Kasumi-1 (cell line): ENCODE results near the gene FOXD4L6.
"Not testable (repeated sequence)": the region's sequence is repeated elsewhere in the genome, so short reads cannot be mapped to it uniquely, and the experiment has no call there.

Experiments used
- DNase-seq, 2 experiments: peaks; one replicate each; lab custom pipeline; 2025; lab: John Stamatoyannopoulos, UW

Gene FOXD4L6

DNA sequence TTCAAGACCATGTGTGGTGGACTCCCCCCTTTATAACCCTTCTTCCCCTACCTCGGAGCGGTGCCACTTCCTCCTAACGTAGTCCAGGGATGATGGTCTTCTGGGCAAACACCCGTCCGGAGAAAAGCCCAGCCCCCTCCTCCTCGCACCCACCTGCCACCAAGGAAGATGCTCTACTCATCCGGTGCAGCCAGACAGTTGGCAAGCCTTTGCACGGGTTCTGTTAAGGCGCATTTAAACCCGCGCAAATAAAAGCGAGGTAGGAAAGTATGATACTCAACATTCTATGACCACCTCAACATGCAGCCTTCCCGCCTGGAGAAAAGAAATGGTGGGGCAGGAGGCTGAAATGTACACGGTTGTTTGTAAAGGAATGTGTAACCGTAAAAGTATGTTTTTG, at the start of gene FOXD4L6:
FOXD4L6 (minus strand) TSS at position 101 of the 400 bp plus-strand sequence. CDS start 298 bp downstream, outside the sequence.
- not testable (repeated sequence) for DNase-seq

DNA sequence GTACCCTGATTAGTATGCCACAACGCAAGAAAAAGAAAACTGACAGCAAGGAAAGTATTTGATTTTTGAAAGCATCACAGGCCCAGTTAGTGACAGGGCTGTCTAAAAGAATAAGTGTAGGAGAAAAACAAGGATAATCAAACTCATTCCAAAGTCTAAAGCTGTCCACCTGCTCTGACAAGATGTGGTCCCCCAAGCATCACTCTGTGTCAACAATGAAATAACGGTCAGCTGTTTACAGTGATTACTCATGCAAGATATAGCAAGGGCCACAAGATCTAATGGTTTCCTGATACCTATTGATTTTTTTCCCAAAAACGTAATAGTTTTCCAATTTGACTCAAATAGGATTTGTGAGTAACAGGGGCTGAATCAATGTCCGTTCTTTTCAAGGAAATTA, 46.5 kb upstream of the FOXD4L6 start:
- DNase-seq = not testable (repeated sequence)

- DNase-seq = not testable (repeated sequence)
Measured at GRCh38 chr9:41150116-41150515, 21.6 kb upstream of the FOXD4L6 start.

DNA sequence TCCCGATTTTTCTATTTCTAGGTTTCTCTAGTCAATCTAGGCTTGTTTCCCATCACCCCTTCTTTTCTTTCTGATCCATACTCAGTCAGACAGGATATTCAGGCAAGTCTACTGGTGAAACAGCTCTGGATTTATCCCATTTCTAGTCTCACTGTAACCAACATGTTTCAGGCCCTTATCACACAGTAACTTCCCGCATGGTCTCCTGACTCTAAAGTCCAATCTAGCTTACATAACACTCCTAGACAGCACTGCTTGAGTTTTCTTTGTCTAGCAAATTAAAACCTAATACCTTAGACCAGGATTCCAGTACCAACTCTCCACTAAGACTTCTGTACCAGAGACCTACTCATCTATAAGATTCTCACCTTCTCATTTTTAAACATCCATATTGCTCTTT, 13.4 kb upstream of the FOXD4L6 start:
- not testable (repeated sequence) for DNase-seq

- not testable (repeated sequence) for DNase-seq
Measured at GRCh38 chr9:41126746-41127446, 1.6 kb downstream of the FOXD4L6 start.

- DNase-seq = not testable (repeated sequence)
Measured at GRCh38 chr9:41125936-41126335, 2.5 kb downstream of the FOXD4L6 start.

GRCh38 chr9:41125109-41125658, 3.3 kb downstream of the FOXD4L6 start:
- DNase-seq = not testable (repeated sequence)

GRCh38 chr9:41124250-41125108, 4.0 kb downstream of the FOXD4L6 start:
- not testable (repeated sequence) for DNase-seq

DNA sequence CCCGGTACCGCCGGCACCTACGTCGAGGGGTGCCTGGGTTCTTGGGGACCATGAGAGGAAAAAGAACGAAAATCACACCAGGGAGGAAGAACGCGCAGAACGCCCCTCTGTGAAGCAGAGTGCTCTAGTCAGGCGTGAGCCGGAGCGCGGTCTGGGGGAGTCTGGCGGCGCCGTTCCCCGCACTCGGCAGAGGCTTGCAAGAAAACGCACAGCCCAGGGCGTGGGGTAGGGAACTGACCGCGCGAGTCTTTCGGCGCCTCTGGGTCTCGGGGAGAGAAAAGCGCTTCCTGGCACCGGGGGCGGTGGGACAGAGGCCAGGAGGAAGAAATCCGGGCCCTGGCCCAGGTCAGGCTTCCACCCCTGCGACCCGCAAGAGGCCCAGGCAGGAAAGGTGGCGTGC, 4.7 kb downstream of the FOXD4L6 start:
- DNase-seq = not testable (repeated sequence)

DNA sequence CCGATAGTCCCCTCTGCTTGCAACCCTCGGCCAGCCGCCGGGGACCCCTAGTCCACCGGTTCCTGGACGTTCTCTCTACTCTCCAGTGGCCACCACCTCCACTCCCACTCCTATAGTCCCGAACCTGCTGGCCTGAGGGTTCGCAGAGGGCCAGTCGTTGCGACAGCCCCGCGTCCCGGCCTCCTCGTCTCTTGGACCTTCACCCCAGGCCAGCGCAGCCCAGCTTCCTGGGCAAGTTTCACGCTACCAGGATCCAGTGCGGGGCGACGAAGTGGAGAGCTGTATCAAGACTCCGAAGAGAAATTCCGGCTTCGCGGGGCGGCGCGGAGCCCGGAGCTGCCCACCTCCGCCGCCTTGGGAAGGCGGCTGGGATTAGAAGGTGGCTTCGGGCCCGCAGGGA, 5.1 kb downstream of the FOXD4L6 start:
- not testable (repeated sequence) for DNase-seq

GRCh38 chr9:41120696-41121095, 7.8 kb downstream of the FOXD4L6 start:
- DNase-seq = not testable (repeated sequence)

DNA sequence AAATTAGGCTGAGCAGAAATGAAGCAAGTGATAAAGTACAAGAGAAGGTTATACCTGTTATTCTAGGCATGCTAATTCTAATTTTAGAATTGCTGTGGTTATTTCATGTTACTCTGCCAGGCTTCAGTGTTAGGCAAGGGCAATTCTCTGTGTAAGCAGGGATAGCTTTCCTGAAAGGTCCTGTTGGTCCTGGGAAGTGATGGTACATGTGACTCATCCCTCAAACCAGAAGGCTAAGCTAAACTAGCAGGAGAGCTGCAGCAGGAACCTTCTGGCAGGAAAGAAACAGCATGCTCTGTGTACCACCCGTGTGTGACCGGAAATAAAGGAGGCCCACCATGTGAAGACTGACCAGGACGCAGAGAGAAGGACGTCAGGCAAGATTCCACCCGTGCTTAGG, 8.8 kb downstream of the FOXD4L6 start:
- DNase-seq = not testable (repeated sequence)

DNA sequence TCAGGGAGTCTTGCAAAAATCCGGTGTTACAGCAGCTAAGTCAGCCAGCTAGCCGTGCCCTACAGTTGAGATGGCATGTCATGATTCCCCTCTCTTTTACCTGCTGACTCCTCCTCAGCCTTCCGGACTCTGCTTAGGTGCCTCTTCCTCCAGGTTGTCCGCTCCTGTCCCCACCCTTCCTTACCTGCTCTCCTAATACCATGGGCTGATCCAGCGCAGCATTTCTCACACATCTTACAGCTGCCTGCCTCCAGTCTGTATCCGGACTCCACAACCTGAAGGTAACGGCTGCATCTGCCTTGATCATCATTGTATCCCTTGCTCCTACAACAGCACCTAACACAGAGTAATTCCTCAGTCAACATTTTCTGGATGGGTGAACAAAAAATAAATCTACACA, 9.2 kb downstream of the FOXD4L6 start:
- not testable (repeated sequence) for DNase-seq

GRCh38 chr9:41113348-41113747, 15.1 kb downstream of the FOXD4L6 start:
- not testable (repeated sequence) for DNase-seq

GRCh38 chr9:41111414-41111813, 17.1 kb downstream of the FOXD4L6 start:
- not testable (repeated sequence) for DNase-seq

GRCh38 chr9:41110913-41111312, 17.6 kb downstream of the FOXD4L6 start:
- not testable (repeated sequence) for DNase-seq

- not testable (repeated sequence) for DNase-seq
Measured at GRCh38 chr9:41109253-41109652, 19.2 kb downstream of the FOXD4L6 start.

- not testable (repeated sequence) for DNase-seq
Measured at GRCh38 chr9:41108816-41109215, 19.7 kb downstream of the FOXD4L6 start.

- not testable (repeated sequence) for DNase-seq
Measured at GRCh38 chr9:41106472-41107116, 21.9 kb downstream of the FOXD4L6 start.

- not testable (repeated sequence) for DNase-seq
Measured at GRCh38 chr9:41105557-41106253, 22.8 kb downstream of the FOXD4L6 start.

DNA sequence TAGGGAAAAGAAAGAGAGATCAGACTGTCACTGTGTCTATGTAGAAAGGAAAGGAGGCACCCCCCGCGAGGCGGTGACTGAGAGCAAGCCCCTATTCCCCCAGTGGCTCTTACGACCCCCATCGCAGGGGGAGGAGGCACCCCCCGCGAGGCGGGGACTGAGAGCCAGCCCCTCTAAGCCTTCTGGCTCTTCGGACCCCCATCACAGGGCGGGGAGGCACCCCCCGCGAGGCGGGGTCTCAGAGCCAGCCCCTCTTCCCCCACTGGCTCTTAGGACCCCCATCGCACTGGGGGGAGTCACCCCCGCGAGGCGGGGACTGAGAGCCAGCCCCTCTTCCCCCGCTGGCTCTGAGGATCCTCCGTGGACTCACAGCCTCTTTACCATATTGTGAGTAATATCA, 23.9 kb downstream of the FOXD4L6 start:
- not testable (repeated sequence) for DNase-seq
